Measurements from ENCODE around the gene RAB11FIP4. TPM values are rescaled to one million over a fixed set of nuclear protein-coding genes. Genes with fewer than 3 reads are reported as not detected.

The RAB11FIP4 gene
- total and polyA plus RNA-seq, 9 of the 15 experiments (the other 6 are each of a cell fraction or from before 2014, with no cell fraction given) = 0.62 to 16.6 (median 8.9) TPM

DNA sequence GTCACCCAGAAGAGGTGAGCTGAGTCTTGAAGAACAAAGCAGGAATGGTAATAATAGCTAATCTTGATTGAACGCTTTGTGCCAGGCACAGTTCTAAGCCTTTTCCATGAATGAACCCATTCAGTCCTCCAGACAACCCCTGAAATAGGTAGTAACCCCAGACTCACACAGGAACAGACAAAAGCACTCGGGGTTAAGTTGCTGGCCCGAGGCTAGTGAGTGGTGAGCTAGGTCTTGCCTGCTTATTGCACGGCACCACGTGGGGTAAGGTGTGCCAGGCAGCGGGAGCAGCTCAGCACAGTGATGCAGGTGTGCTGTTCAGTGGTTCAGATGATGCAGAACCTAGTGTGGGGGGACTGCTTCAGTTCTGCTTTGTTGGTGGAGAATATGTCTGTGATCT is 181.6 kb downstream of the RAB11FIP4 start:
- peaks cover 13% of the 10 kb centered on the region for H4K20me1 ChIP-seq (replicated peaks; ENCODE audit: control insufficient read depth, insufficient read depth, low read length)
- no peak overlapping the region for H3K4me2 ChIP-seq (ENCODE audit: insufficient read depth, low read length)
- DNase-seq (ENCODE audit: extremely low read depth in 1 of 4, low spot score in 3 of 4) (no peak), ATAC-seq (no peak), FAIRE-seq (no peak)
- no peaks in the 10 kb centered on the region for H3K79me2 ChIP-seq (ENCODE audit: control insufficient read depth, insufficient read depth, low read length)
- intact Hi-C loops (cut with micrococcal nuclease) = no loop called here
- no peak overlapping the region for H3K27ac ChIP-seq (ENCODE audit: extremely low read depth, low read depth, low read length)
- no TSS peak for BruUV-seq (replicated peaks)
- no peak overlapping the region for H2AFZ ChIP-seq (ENCODE audit: low read depth, low read length)
- no peak overlapping the region for H3K4me3 ChIP-seq
- H3K27me3 ChIP-seq (ENCODE audit: control insufficient read depth in 2 of 2, insufficient read depth in 2 of 2, low read length in 2 of 2) = peaks cover 38 to 75% of the 10 kb centered on the region in 2 experiments
- H3K36me3 ChIP-seq (ENCODE audit: control insufficient read depth, insufficient read depth, low read length) = no peaks in the 10 kb centered on the region
- peaks cover 3% of the 10 kb centered on the region for H3K9me1 ChIP-seq (ENCODE audit: control insufficient read depth, insufficient read depth, low read length)
- CTCF ChIA-PET (ENCODE audit: low intra/inter-chr PET ratio) = no interaction called here
- WGBS (ENCODE audit: insufficient coverage, low coverage, missing lambda C conversion rate) = 2% methylated on average over 6 of the region's 6 CpGs
- POLR2A ChIA-PET = interaction anchor here (0.6 to 0.9 kb wide), 5 partner anchors 8 to 203 kb away, joined by 3 to 5 read pairs (median 3); no protein-coding TSS in a partner anchor
- no peaks in the 10 kb centered on the region for H3K9me3 ChIP-seq (replicated peaks; ENCODE audit: control insufficient read depth, insufficient read depth, low read depth, low read length)
- H3K4me1 ChIP-seq (replicated peaks in 1 of 2; ENCODE audit: control insufficient read depth in 2 of 2, insufficient read depth in 2 of 2, low read length in 2 of 2) = no peaks in the 10 kb centered on the region; a peak in 1 of 5 replicates
- in situ Hi-C loops (cut with MboI) = no loop called here
- H3K9ac ChIP-seq (ENCODE audit: insufficient read depth in 1 of 2, low read depth in 2 of 2, low read length in 2 of 2) = no peak overlapping the region
- TF ChIP-seq U2AF2 (optimal IDR thresholded peaks at IDR 0.05; ENCODE audit: low read depth, low read length) (no peak), TEAD4 (IDR thresholded peaks at IDR 0.05; ENCODE audit: low read length) (no peak), TEAD4 (CRISPR knock-in tag; IDR thresholded peaks at IDR 0.05; ENCODE audit: borderline replicate concordance) (no peak), TARDBP (IDR thresholded peaks at IDR 0.05) (no peak), MIER1 (IDR thresholded peaks at IDR 0.05; ENCODE audit: low read depth) (no peak), HDAC3 (IDR thresholded peaks at IDR 0.05; ENCODE audit: borderline replicate concordance, partially characterized antibody) (no peak), RAD51 (IDR thresholded peaks at IDR 0.05; ENCODE audit: borderline replicate concordance, low read depth) (no peak), ZNF586 (CRISPR knock-in tag; conservative IDR thresholded peaks at IDR 0.05) (no peak), SAFB (IDR thresholded peaks at IDR 0.05; ENCODE audit: borderline replicate concordance, low read depth, low read length) (no peak), ZNF695 (CRISPR knock-in tag; IDR thresholded peaks at IDR 0.05) (no peak)
- TF ChIP-seq, protein P1, sequence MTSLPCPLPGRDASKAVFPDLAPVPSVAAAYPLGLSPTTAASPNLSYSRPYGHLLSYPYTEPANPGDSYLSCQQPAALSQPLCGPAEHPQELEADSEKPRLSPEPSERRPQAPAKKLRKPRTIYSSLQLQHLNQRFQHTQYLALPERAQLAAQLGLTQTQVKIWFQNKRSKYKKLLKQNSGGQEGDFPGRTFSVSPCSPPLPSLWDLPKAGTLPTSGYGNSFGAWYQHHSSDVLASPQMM (CRISPR knock-in tag; IDR thresholded peaks at IDR 0.05) = no peak
- TF ChIP-seq, protein P2, sequence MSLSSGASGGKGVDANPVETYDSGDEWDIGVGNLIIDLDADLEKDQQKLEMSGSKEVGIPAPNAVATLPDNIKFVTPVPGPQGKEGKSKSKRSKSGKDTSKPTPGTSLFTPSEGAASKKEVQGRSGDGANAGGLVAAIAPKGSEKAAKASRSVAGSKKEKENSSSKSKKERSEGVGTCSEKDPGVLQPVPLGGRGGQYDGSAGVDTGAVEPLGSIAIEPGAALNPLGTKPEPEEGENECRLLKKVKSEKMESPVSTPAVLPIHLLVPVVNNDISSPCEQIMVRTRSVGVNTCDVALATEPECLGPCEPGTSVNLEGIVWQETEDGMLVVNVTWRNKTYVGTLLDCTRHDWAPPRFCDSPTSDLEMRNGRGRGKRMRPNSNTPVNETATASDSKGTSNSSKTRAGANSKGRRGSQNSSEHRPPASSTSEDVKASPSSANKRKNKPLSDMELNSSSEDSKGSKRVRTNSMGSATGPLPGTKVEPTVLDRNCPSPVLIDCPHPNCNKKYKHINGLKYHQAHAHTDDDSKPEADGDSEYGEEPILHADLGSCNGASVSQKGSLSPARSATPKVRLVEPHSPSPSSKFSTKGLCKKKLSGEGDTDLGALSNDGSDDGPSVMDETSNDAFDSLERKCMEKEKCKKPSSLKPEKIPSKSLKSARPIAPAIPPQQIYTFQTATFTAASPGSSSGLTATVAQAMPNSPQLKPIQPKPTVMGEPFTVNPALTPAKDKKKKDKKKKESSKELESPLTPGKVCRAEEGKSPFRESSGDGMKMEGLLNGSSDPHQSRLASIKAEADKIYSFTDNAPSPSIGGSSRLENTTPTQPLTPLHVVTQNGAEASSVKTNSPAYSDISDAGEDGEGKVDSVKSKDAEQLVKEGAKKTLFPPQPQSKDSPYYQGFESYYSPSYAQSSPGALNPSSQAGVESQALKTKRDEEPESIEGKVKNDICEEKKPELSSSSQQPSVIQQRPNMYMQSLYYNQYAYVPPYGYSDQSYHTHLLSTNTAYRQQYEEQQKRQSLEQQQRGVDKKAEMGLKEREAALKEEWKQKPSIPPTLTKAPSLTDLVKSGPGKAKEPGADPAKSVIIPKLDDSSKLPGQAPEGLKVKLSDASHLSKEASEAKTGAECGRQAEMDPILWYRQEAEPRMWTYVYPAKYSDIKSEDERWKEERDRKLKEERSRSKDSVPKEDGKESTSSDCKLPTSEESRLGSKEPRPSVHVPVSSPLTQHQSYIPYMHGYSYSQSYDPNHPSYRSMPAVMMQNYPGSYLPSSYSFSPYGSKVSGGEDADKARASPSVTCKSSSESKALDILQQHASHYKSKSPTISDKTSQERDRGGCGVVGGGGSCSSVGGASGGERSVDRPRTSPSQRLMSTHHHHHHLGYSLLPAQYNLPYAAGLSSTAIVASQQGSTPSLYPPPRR (CRISPR knock-in tag; IDR thresholded peaks at IDR 0.05; ENCODE audit: borderline replicate concordance) = no peak

All from K562 (cell line).